Mucosa of rectum (tissue), 2 donors: Measurements from ENCODE around the gene SLPI.

Source experiments
- H3K27ac ChIP-seq, 2 donors: one replicate each; pipeline ENCODE4 v1.7.0; 2013; ENCODE audit warnings: inconsistent platforms in 2 of 2, low read depth in 2 of 2, low read length in 2 of 2
- H3K27me3 ChIP-seq, 2 donors: one replicate each; pipeline ENCODE4 v1.7.0; 2013; ENCODE audit warnings: low read length in 2 of 2; ENCODE audit not compliant: control insufficient read depth in 2 of 2, insufficient read depth in 2 of 2
- H3K36me3 ChIP-seq, 2 donors: one replicate each; pipeline ENCODE4 v1.7.0; 2013; ENCODE audit warnings: low read length in 2 of 2; ENCODE audit not compliant: control insufficient read depth in 2 of 2, insufficient read depth in 2 of 2
- H3K4me1 ChIP-seq, 2 donors: one replicate each; pipeline ENCODE4 v1.7.0; 2013; ENCODE audit warnings: low read length in 2 of 2, mild to moderate bottlenecking in 1 of 2; ENCODE audit not compliant: control insufficient read depth in 2 of 2, insufficient read depth in 2 of 2
- H3K4me3 ChIP-seq, 2 donors: one replicate each; pipeline ENCODE4 v1.7.0; 2013; ENCODE audit warnings: low read length in 2 of 2
- H3K9ac ChIP-seq, 2 donors: one replicate each; pipeline ENCODE4 v1.7.0; 2013; ENCODE audit warnings: low read length in 2 of 2, low read depth in 1 of 2, mild to moderate bottlenecking in 1 of 2
- H3K9me3 ChIP-seq, 2 donors: one replicate each; pipeline ENCODE4 v1.7.0; 2013; ENCODE audit warnings: low read length in 2 of 2; ENCODE audit not compliant: control insufficient read depth in 2 of 2
- donor health status: healthy.
- donor health status: Normal muscosa, but diverticular disease.

SLPI gene

GRCh38 chr20:45251884-45252560, 2.3 kb downstream of the SLPI start:
- H3K27ac ChIP-seq: no peak overlapping the region
- no peak overlapping the region for H3K4me3 ChIP-seq
- peaks cover 0 to 5% of the 10 kb centered on the region in 2 donors for H3K27me3 ChIP-seq
- no peak overlapping the region for H3K9ac ChIP-seq
- peaks cover 0 to 11% of the 10 kb centered on the region in 2 donors for H3K4me1 ChIP-seq
- no peaks in the 10 kb centered on the region for H3K36me3 ChIP-seq
- no peaks in the 10 kb centered on the region for H3K9me3 ChIP-seq

GRCh38 chr20:45248609-45249008, 5.8 kb downstream of the SLPI start:
- no peak overlapping the region for H3K27ac ChIP-seq
- H3K4me1 ChIP-seq: no peaks in the 10 kb centered on the region
- no peak overlapping the region for H3K4me3 ChIP-seq
- no peaks in the 10 kb centered on the region for H3K9me3 ChIP-seq
- H3K27me3 ChIP-seq: peaks cover 3 to 8% of the 10 kb centered on the region in 2 donors
- H3K9ac ChIP-seq: no peak overlapping the region
- H3K36me3 ChIP-seq: no peaks in the 10 kb centered on the region

GRCh38 chr20:45247865-45248264, 6.5 kb downstream of the SLPI start:
- H3K4me3 ChIP-seq: no peak overlapping the region
- no peaks in the 10 kb centered on the region for H3K4me1 ChIP-seq
- peaks cover 3 to 8% of the 10 kb centered on the region in 2 donors for H3K27me3 ChIP-seq
- H3K9ac ChIP-seq: no peak overlapping the region
- H3K9me3 ChIP-seq: no peaks in the 10 kb centered on the region
- no peak overlapping the region for H3K27ac ChIP-seq
- no peaks in the 10 kb centered on the region for H3K36me3 ChIP-seq

- Histone ChIP-seq H3K4me3 (no peak overlapping the region), H3K36me3 (no peaks in the 10 kb centered on the region), H3K4me1 (no peaks in the 10 kb centered on the region), H3K27me3 (peaks cover 3 to 5% of the 10 kb centered on the region in 2 donors), H3K27ac (no peak overlapping the region), H3K9me3 (no peaks in the 10 kb centered on the region), H3K9ac (no peak overlapping the region)
Observed at GRCh38 chr20:45246109-45246508, 8.3 kb downstream of the SLPI start.

- Histone ChIP-seq H3K9me3 (no peaks in the 10 kb centered on the region), H3K36me3 (no peaks in the 10 kb centered on the region), H3K4me1 (no peaks in the 10 kb centered on the region), H3K27ac (no peak overlapping the region), H3K27me3 (peaks cover 0 to under 1% of the 10 kb centered on the region in 2 donors), H3K4me3 (no peak overlapping the region), H3K9ac (no peak overlapping the region)
Observed at GRCh38 chr20:45238139-45238538, 16.2 kb downstream of the SLPI start.

GRCh38 chr20:45235995-45236394, 18.4 kb downstream of the SLPI start:
- no peaks in the 10 kb centered on the region for H3K36me3 ChIP-seq

GRCh38 chr20:45230631-45231030, 23.7 kb downstream of the SLPI start:
- no peaks in the 10 kb centered on the region for H3K36me3 ChIP-seq
- H3K27ac ChIP-seq: no peak overlapping the region
- H3K9ac ChIP-seq: no peak overlapping the region
- peaks cover 0 to 3% of the 10 kb centered on the region in 2 donors for H3K27me3 ChIP-seq
- H3K4me3 ChIP-seq: no peak overlapping the region
- no peaks in the 10 kb centered on the region for H3K4me1 ChIP-seq
- no peaks in the 10 kb centered on the region for H3K9me3 ChIP-seq

More at GRCh38 chr20:45235995-45236394, 18.4 kb downstream of the SLPI start:
- H3K27ac ChIP-seq: no peak overlapping the region
- H3K27me3 ChIP-seq: peaks cover 0 to 3% of the 10 kb centered on the region in 2 donors
- no peaks in the 10 kb centered on the region for H3K4me1 ChIP-seq
- no peak overlapping the region for H3K9ac ChIP-seq
- no peaks in the 10 kb centered on the region for H3K9me3 ChIP-seq
- no peak overlapping the region for H3K4me3 ChIP-seq

GRCh38 chr20:45229264-45230056, 24.9 kb downstream of the SLPI start:
- peaks cover 0 to 3% of the 10 kb centered on the region in 2 donors for H3K27me3 ChIP-seq
- no peak overlapping the region for H3K4me3 ChIP-seq
- no peaks in the 10 kb centered on the region for H3K4me1 ChIP-seq
- H3K9me3 ChIP-seq: no peaks in the 10 kb centered on the region
- H3K27ac ChIP-seq: no peak overlapping the region
- H3K36me3 ChIP-seq: no peaks in the 10 kb centered on the region
- H3K9ac ChIP-seq: no peak overlapping the region

GRCh38 chr20:45226287-45226686, 28.1 kb downstream of the SLPI start:
- Histone ChIP-seq H3K9ac (no peak overlapping the region), H3K9me3 (no peaks in the 10 kb centered on the region), H3K4me1 (no peaks in the 10 kb centered on the region), H3K4me3 (no peak overlapping the region), H3K27me3 (peaks cover 3 to 6% of the 10 kb centered on the region in 2 donors), H3K36me3 (no peaks in the 10 kb centered on the region), H3K27ac (no peak overlapping the region)

- H3K4me1 ChIP-seq: no peaks in the 10 kb centered on the region
- H3K9me3 ChIP-seq: no peaks in the 10 kb centered on the region
- peaks cover 3 to 6% of the 10 kb centered on the region in 2 donors for H3K27me3 ChIP-seq
- no peak overlapping the region for H3K9ac ChIP-seq
- H3K27ac ChIP-seq: no peak overlapping the region
- H3K36me3 ChIP-seq: no peaks in the 10 kb centered on the region
- no peak overlapping the region for H3K4me3 ChIP-seq
Observed at GRCh38 chr20:45223136-45223535, 31.2 kb downstream of the SLPI start.
